ENCODE results near the gene EIF4ENIF1. TPM values are rescaled to one million over a fixed set of nuclear protein-coding genes. Genes with fewer than 3 reads are reported as not detected.

Gene EIF4ENIF1
- total and polyA plus RNA-seq, 9 of the 15 experiments (the other 6 are each of a cell fraction or from before 2014, with no cell fraction given), result 2.5 to 24.9 (median 15.8) TPM

DNA sequence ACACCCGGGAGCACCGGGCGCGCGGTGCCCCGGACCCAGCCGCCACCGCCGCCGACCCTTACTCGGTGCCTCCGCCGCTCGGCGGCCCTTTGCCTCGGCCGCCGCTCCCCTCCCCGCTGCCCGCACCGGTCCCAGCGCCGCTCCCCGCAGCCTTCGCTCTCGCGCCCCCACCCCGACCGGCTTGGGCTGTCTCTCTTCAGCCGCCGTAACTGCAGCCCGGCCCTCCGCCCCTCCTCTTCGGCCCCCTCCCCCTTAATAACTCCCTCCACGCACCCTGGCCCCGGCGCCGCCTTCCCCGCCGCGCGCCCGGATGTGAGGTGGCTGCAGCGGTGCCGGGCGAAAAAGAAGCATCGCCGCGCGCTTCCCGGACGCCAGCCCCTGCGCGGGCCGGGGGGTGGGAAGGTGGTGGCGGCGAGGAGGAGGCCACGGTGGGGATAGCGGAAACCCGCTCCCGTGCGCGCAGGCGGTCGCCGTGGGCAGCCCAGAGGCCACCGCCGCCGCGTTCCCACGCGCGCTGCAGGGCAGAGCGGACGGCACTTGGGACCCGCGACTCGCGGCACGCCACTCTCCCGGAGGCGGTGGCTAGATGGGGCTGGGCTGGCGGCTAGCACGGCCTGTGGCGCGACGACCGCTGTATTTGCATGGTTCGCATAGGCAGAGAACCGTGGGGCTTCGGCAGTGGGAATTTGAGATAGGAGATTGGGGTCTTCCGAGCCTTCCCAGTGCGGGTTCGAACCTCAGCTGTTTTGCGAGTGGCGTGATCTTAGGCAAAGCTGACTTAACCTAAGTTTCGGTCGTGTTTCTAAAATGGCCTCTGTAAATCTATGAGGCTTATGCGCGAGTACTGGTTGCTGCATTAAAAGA lies at the start of gene EIF4ENIF1 (continued):
- TF ChIP-seq, protein P1, sequence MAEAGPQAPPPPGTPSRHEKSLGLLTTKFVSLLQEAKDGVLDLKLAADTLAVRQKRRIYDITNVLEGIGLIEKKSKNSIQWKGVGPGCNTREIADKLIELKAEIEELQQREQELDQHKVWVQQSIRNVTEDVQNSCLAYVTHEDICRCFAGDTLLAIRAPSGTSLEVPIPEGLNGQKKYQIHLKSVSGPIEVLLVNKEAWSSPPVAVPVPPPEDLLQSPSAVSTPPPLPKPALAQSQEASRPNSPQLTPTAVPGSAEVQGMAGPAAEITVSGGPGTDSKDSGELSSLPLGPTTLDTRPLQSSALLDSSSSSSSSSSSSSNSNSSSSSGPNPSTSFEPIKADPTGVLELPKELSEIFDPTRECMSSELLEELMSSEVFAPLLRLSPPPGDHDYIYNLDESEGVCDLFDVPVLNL (CRISPR knock-in tag; IDR thresholded peaks at IDR 0.05; ENCODE audit: low read depth), result no peak
- TF ChIP-seq GTF2F1 (IDR thresholded peaks at IDR 0.05; ENCODE audit: low read depth, low read length), result no peak
- no peak; the same call in 1 of the 2 replicates for TF ChIP-seq TCF7 (IDR thresholded peaks at IDR 0.05; ENCODE audit: borderline replicate concordance)
- peak; percentile 88 for TF ChIP-seq GATAD2B (IDR thresholded peaks at IDR 0.05; ENCODE audit: borderline replicate concordance)
- no peak for TF ChIP-seq GTF2A2 (tag; IDR thresholded peaks at IDR 0.05)
- no peak for TF ChIP-seq BCL6 (CRISPR knock-in tag; IDR thresholded peaks at IDR 0.05)
- no peak for TF ChIP-seq POLR2H (tag; IDR thresholded peaks at IDR 0.05; ENCODE audit: low read depth)

DNA sequence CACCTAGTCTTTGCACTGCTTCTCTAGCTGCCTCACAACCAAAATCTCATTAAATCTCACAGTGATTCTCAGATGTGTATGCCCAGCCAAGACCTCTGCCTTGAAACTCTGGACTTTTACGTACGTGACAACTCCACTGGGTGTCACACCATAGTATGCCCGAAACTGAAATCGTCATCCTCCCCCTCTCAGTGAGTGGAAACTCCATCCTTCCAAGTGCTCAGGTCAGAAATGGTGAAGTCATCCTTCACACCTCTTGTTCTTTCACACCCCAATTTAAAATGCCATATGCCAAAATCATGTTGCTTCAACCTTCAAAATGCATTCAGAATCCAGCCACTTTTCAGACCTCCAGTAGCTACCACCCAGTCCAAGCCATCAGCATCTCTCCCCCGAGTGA lies 49.2 kb upstream of the EIF4ENIF1 start:
- no peaks in the 10 kb centered on the region for H3K79me2 ChIP-seq (ENCODE audit: control insufficient read depth, insufficient read depth, low read length)
- no peak overlapping the region for H3K27ac ChIP-seq (ENCODE audit: extremely low read depth, low read depth, low read length)
- 72% methylated on average over 5 of the region's 5 CpGs for WGBS (ENCODE audit: insufficient coverage, low coverage, missing lambda C conversion rate)
- H3K9me1 ChIP-seq (ENCODE audit: control insufficient read depth, insufficient read depth, low read length), result no peaks in the 10 kb centered on the region
- ATAC-seq, result no peak
- no peak overlapping the region for H2AFZ ChIP-seq (ENCODE audit: low read depth, low read length)
- POLR2A ChIA-PET, result interaction anchor here (0.7 to 1.4 kb wide), 2 partner anchors 9 to 125 kb away, joined by 3 read pairs; no protein-coding TSS in a partner anchor
- DNase-seq (ENCODE audit: extremely low read depth in 1 of 4, low spot score in 3 of 4), result no peak
- H3K4me1 ChIP-seq (replicated peaks in 1 of 2; ENCODE audit: control insufficient read depth in 2 of 2, insufficient read depth in 2 of 2, low read length in 2 of 2), result peaks cover 0 to 7% of the 10 kb centered on the region in 2 experiments; a peak in 3 of 5 replicates
- intact Hi-C loops (cut with micrococcal nuclease), result no loop called here
- H3K4me2 ChIP-seq (ENCODE audit: insufficient read depth, low read length), result no peak overlapping the region
- in situ Hi-C loops (cut with MboI), result no loop called here
- TF ChIP-seq CBX1 (IDR thresholded peaks at IDR 0.05; ENCODE audit: low read depth), result no peak
- TF ChIP-seq ZNF24 (IDR thresholded peaks at IDR 0.05), result no peak
- TF ChIP-seq ETV1 (tag; conservative IDR thresholded peaks at IDR 0.05; ENCODE audit: low read depth), result no peak
- TF ChIP-seq SIRT6 (IDR thresholded peaks at IDR 0.05; ENCODE audit: low read depth, low read length), result no peak
- no peak for TF ChIP-seq MXI1 (IDR thresholded peaks at IDR 0.05; ENCODE audit: low read depth, low read length)
- TF ChIP-seq SIN3B (IDR thresholded peaks at IDR 0.05; ENCODE audit: low read depth), result no peak
- TF ChIP-seq ZNF77 (CRISPR knock-in tag; IDR thresholded peaks at IDR 0.05), result no peak
- TF ChIP-seq SRSF7 (optimal IDR thresholded peaks at IDR 0.05; ENCODE audit: low read depth, low read length), result no peak
- no peak for TF ChIP-seq PHTF2 (CRISPR knock-in tag; IDR thresholded peaks at IDR 0.05)
- TF ChIP-seq GTF2A2 (tag; IDR thresholded peaks at IDR 0.05), result no peak
- TF ChIP-seq, protein P2, sequence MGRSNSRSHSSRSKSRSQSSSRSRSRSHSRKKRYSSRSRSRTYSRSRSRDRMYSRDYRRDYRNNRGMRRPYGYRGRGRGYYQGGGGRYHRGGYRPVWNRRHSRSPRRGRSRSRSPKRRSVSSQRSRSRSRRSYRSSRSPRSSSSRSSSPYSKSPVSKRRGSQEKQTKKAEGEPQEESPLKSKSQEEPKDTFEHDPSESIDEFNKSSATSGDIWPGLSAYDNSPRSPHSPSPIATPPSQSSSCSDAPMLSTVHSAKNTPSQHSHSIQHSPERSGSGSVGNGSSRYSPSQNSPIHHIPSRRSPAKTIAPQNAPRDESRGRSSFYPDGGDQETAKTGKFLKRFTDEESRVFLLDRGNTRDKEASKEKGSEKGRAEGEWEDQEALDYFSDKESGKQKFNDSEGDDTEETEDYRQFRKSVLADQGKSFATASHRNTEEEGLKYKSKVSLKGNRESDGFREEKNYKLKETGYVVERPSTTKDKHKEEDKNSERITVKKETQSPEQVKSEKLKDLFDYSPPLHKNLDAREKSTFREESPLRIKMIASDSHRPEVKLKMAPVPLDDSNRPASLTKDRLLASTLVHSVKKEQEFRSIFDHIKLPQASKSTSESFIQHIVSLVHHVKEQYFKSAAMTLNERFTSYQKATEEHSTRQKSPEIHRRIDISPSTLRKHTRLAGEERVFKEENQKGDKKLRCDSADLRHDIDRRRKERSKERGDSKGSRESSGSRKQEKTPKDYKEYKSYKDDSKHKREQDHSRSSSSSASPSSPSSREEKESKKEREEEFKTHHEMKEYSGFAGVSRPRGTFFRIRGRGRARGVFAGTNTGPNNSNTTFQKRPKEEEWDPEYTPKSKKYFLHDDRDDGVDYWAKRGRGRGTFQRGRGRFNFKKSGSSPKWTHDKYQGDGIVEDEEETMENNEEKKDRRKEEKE (IDR thresholded peaks at IDR 0.05; ENCODE audit: borderline replicate concordance in 1 of 2, control insufficient read depth in 1 of 2, low read depth in 2 of 2, low read length in 1 of 2), result no peak
- TF ChIP-seq CCNT2 (IDR thresholded peaks at IDR 0.05; ENCODE audit: borderline replicate concordance, extremely low read depth, insufficient read length, low read depth, low read length), result no peak
- BruUV-seq (replicated peaks), result no TSS peak
- no peak overlapping the region for H3K4me3 ChIP-seq
- no peaks in the 10 kb centered on the region for H3K9me3 ChIP-seq (replicated peaks; ENCODE audit: control insufficient read depth, insufficient read depth, low read depth, low read length)
- H4K20me1 ChIP-seq (replicated peaks; ENCODE audit: control insufficient read depth, insufficient read depth, low read length), result no peaks in the 10 kb centered on the region
- no peaks in the 10 kb centered on the region for H3K27me3 ChIP-seq (ENCODE audit: control insufficient read depth in 2 of 2, insufficient read depth in 2 of 2, low read length in 2 of 2)
- H3K9ac ChIP-seq (ENCODE audit: insufficient read depth in 1 of 2, low read depth in 2 of 2, low read length in 2 of 2), result no peak overlapping the region
- FAIRE-seq, result no peak
- H3K36me3 ChIP-seq (ENCODE audit: control insufficient read depth, insufficient read depth, low read length), result peaks cover 8% of the 10 kb centered on the region; the same call in 1 of the 3 replicates
- CTCF ChIA-PET (ENCODE audit: low intra/inter-chr PET ratio), result no interaction called here
